A549 treated with dexamethasone at 1 μM for 4 hours (cell line): ENCODE measurements around the gene POLR2J. TPM values are rescaled to one million over a fixed set of nuclear protein-coding genes. Genes with fewer than 3 reads are reported as not detected.

Source experiments
- total RNA-seq: library from RNA; stranded (reverse); fragments of 200-300 nt; extraction: Qiagen RNA extraction; gene quantifications from 5 replicates; pipeline ENCODE4 v1.2.3, GENCODE V29; 2022

Gene POLR2J
- 104 to 123 TPM (median 107 TPM) in 5 replicates for total RNA-seq

GRCh38 chr7:102478314-102479208 is at the start of gene POLR2J:
POLR2J (minus strand) TSS chr7:102478922; CDS start chr7:102478860, 62 bp downstream.

DNA sequence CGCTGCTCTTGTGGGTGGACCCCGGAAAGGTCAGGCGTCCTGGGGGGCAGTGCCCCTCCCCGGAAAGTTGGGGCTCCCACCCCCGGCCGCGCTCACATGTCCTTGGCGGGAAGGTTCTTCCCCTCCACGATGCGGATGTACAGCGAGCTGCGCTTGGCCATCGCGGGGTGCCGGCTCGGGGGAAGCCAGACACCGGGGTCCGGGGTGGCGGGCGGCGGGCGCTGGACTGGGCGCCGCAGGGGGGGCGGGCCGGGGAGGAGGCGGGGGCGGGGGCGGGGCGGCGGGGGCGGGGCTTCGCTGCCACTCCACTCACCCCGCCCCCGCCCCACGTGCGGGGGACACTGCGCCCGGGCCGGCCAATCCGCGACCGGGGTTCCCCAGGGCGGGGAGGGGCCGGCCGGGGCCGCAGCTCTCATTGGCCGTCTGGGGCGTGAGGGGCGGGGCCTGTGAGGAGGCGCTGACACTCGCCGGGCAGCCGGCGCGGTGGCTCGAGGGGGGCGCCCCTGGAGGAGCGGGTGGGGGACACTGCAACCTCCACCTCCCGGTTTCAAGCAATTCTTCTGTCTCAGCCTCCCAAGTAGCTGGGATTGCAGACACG is 38.9 kb upstream of the POLR2J start, which contains the start of gene RASA4B:
RASA4B (minus strand) TSS at position 228 of the 598 bp plus-strand sequence; CDS start at position 161, 67 bp downstream.

DNA sequence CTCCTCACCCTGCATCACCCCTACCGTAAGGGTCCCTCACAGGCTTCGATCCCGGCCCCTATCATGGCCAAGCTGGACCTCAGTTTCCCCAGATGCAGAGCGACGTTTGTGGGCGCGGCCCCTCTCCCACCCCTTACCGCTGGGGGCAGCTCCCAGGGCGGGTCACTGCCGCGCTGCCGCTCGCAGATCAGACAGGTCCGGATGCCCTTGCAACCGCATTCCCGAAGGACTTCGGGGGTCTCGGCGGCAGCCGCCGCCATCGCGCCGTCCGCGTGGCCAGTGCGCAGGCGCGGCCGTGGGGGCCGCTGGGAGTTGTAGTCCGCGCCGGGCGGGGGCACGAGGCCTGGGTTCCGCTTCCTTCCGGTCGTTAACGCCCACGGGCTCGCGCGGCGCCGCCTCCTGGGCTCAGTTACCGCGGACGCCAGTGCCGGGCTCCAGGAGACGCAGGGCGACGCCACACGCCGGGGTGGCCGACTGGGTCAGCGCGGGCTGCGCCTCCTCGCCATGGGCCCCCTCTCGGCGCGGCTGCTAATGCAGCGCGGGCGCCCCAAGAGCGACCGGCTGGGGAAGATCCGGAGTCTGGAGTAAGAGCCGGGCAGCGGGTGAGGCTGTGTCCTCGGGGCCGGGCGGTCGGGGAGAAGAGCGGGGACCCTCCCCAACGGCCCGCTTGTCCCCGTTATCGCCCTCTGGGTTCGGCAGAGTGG is 14.0 kb downstream of the POLR2J start, which contains the start of the genes ALKBH4 and LRWD1:
ALKBH4 (minus strand) TSS at position 287 of the 704 bp plus-strand sequence; CDS start at position 260, 27 bp downstream.
LRWD1 (plus strand) TSS at position 408 of the 704 bp plus-strand sequence; CDS start at position 505, 97 bp downstream.

GRCh38 chr7:102433219-102434038 is 45.3 kb downstream of the POLR2J start, which contains the start of gene ORAI2:
ORAI2 (plus strand) TSS chr7:102433575; CDS start chr7:102438957, 5,382 bp downstream.

Other genes with a start within 250 kb of the POLR2J start
- gene SH2B2, start 192.1 kb downstream of the POLR2J start, total RNA-seq, result 1.4 to 3.5 TPM (median 2.7 TPM) in 5 replicates
- gene SPDYE6, start 122.5 kb downstream of the POLR2J start, total RNA-seq, result not detected in 5 replicates
- gene PRKRIP1, start 82.6 kb downstream of the POLR2J start, total RNA-seq, result 19.4 to 22.2 TPM (median 20.4 TPM) in 5 replicates
- 17.7 to 35.0 TPM (median 33.6 TPM) in 5 replicates for gene ORAI2, start 45.3 kb downstream of the POLR2J start, total RNA-seq
- gene ALKBH4, start 14.1 kb downstream of the POLR2J start, total RNA-seq, result 9.4 to 12.9 TPM (median 11.0 TPM) in 5 replicates
- 21.6 to 30.9 TPM (median 28.4 TPM) in 5 replicates for gene LRWD1, start 13.9 kb downstream of the POLR2J start, total RNA-seq
- 0.70 to 2.3 TPM (median 2.0 TPM) in 5 replicates for gene RASA4B, start 38.9 kb upstream of the POLR2J start, total RNA-seq
- gene UPK3BL2, start 64.8 kb upstream of the POLR2J start, total RNA-seq, result 1.7 to 3.1 TPM (median 2.3 TPM) in 5 replicates
- gene SPDYE2, start 72.3 kb upstream of the POLR2J start, total RNA-seq, result not detected in 5 replicates
- gene POLR2J3, start 93.7 kb upstream of the POLR2J start, total RNA-seq, result 19.1 to 52.3 TPM (median 49.6 TPM) in 5 replicates
- gene RASA4, start 137.8 kb upstream of the POLR2J start, total RNA-seq, result 1.3 to 2.4 TPM (median 1.7 TPM) in 5 replicates
- gene UPK3BL1, start 163.9 kb upstream of the POLR2J start, total RNA-seq, result 6.7 to 16.2 TPM (median 13.3 TPM) in 5 replicates
- gene SPDYE2B, start 171.4 kb upstream of the POLR2J start, total RNA-seq, result not detected in 5 replicates
- gene POLR2J2, start 192.7 kb upstream of the POLR2J start, total RNA-seq, result 0.13 to 0.41 TPM (median 0.32 TPM) in 4 of 5 replicates, not detected in the other